Endothelial cell of umbilical vein (primary cell): ENCODE data around the gene ARFGEF3.

ENCODE experiments used
- EZH2 ChIP-seq: IDR thresholded peaks from 2 replicates; pipeline ENCODE4 v1.6.1; 2012; ENCODE audit warnings: borderline replicate concordance, low read depth, mild to moderate bottlenecking, moderate library complexity, low read length, inconsistent platforms; ENCODE audit not compliant: severe bottlenecking
- FOS ChIP-seq: IDR thresholded peaks from 2 replicates; pipeline ENCODE4 v1.6.1; 2011; ENCODE audit warnings: mild to moderate bottlenecking, low read length, moderate library complexity, borderline replicate concordance; ENCODE audit not compliant: insufficient read depth
- TF ChIP-seq, protein P1 (sequence below), 2 donors: IDR thresholded peaks; 1 replicate in 1 of 2; 2 replicates in 1 of 2; pipeline ENCODE4 v1.5.1; 2011; ENCODE audit warnings: low read length in 2 of 2, mild to moderate bottlenecking in 2 of 2, moderate library complexity in 2 of 2, control low read depth in 1 of 2, inconsistent platforms in 1 of 2, low read depth in 1 of 2; ENCODE audit not compliant: insufficient read depth in 1 of 2; ENCODE audit errors: extremely low read depth in 1 of 2

DNA sequence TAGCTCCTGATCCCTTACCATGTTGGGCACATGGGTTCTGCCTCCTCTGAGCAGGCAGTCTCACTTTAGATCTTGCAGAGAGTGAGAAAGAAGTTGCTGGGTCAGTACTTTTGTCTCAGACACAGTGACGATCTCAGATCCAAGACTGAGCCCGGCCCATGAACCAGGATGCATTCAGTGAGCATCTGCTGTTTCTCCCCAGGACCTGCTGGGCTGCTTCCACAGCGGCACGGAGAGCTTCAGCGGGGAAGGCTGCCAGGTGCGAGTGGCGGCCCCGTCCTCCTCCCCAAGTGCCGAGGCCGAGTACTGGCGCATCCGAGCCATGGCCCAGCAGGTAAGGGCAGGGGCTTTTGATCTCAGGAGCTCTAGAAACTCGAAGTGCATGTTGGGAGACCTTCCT is 162.1 kb downstream of the ARFGEF3 start:
- TF ChIP-seq, protein P1, sequence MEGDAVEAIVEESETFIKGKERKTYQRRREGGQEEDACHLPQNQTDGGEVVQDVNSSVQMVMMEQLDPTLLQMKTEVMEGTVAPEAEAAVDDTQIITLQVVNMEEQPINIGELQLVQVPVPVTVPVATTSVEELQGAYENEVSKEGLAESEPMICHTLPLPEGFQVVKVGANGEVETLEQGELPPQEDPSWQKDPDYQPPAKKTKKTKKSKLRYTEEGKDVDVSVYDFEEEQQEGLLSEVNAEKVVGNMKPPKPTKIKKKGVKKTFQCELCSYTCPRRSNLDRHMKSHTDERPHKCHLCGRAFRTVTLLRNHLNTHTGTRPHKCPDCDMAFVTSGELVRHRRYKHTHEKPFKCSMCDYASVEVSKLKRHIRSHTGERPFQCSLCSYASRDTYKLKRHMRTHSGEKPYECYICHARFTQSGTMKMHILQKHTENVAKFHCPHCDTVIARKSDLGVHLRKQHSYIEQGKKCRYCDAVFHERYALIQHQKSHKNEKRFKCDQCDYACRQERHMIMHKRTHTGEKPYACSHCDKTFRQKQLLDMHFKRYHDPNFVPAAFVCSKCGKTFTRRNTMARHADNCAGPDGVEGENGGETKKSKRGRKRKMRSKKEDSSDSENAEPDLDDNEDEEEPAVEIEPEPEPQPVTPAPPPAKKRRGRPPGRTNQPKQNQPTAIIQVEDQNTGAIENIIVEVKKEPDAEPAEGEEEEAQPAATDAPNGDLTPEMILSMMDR (IDR thresholded peaks at IDR 0.05; ENCODE audit: extremely low read depth in 1 of 2, insufficient read depth in 1 of 2, low read depth in 1 of 2, low read length in 2 of 2) = no peak
- TF ChIP-seq EZH2 = no peak
- TF ChIP-seq FOS = no peak
